Measurements from ENCODE around the gene CYTH1.

Gene CYTH1

DNA sequence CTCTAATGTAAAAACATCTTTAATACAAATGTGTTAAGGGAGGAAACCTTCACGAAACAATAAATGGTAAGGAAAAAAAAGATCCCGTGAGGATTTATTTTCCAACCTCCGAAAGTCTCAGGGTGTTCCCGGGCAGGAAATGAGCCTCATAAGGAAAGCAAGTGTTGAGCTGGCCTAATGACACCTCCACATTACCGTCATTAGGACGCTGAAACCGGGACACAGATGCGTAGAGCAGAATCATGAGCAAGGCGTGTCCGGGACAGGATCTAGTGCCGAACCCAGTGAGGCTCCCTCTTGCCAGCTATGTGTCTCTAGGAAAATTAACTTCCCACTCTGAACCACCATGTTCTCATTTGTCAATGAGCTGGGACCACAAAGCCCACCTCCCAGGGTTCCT lies 22.7 kb upstream of the CYTH1 start:
- no peak for DNase-seq (ENCODE audit: low spot score)

DNA sequence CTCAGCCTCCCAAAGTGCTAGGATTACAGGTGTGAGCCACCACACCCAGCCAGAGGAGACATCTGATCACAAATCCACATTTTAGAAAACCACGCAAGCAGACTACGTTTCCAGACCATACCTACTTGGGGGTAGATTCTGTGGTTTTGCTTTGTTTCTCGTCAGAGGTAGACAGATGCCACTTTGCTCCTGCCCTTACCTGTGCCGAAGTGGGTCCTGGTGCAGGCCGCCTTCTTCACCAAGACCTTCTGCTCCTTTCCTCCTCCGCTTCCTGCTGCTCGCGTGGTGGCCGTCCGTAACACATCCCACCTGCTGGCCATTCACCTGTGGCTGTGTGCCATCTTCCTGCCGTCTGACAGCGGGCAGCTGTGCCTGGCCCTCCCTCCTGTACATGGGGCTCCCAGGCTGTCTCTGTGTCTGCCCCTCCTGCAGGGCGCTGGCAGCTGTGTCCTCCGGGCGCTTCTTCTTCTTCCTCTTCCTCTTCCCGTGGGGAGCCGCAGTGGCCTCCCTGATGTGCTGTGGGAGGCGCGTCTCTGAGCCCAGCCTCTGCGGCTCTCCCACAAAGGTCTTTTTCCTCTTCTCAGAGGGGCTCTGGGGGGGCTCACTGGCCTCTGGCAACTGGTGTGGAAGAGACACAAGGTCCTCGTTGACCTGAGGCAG lies 21.2 kb upstream of the CYTH1 start:
- DNase-seq (ENCODE audit: low spot score), result no peak

DNA sequence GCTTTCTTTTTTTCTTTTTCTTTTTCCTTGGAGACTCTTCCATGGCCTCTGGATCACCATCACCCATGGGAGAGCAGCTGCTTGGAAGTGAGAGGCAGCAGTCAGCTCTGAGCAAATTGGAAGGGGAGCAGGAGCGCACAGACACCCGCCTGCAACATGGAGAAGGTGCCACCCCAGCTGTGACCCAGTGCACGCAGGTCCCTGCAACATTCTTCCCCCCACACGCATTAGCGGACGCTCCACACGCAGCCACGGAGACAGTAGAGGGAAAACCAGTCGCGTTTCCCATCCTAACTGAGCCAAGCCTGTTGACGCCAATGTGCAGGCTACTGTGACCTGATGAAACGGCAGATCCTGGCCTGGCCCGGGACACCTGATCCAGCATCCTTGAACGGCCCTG lies 20.4 kb upstream of the CYTH1 start:
- DNase-seq (ENCODE audit: low spot score), result no peak

DNA sequence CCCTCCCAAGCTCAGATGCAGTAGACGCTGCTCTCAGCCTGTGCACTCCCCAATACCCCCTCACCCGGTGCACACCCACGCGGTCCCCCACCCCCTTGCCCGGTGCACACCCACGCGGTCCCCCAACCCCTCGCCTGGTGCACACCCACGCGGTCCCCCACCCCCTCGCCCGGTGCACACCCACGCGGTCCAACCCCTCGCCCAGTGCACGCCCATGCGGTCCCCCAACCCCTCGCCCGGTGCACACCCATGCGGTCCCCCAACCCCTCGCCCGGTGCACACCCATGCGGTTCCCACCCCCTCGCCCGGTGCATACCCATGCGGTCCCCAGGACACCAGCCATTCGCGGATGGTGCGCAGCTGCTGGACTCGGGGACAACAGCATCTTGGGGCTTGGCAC lies 19.9 kb upstream of the CYTH1 start:
- DNase-seq (ENCODE audit: low spot score), result no peak

DNA sequence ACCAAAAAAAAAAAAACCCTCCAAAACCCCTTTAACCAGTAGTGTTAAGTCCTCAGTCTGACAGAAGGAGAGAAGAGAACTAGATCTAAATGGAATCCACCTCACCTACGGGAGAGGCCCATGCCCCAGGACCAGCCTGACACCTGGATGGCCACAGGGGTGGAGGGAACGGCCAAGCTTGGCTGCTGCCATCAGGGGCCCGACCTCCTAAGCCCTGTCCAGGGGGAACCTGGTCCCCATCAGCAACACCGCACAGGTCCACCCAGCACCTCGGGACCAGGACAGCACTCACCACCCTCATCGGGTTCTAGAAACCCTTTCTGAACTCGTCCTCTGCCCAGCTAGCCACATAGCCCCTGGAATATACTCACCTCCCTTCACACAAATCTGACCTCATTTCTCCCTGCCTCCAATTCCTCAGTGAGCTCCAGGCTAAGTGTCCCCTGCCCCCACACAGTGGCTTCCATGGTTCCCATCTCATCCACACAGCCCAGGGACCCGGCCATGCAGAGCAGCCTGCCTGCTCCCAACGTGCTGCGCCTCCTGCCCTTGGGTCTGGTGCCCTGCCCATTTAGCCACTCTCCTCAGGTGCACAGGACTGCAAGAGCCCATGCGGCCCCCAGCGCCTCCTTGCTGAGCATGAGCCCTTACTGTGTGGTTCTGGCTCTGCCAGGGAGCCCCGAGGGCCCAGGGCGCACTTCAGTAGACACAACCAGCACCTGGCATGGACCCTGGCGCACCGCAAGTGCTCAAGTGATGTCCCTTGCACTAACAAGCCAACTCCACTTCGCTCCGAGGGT lies 18.3 kb upstream of the CYTH1 start:
- no peak for DNase-seq (ENCODE audit: low spot score)

DNA sequence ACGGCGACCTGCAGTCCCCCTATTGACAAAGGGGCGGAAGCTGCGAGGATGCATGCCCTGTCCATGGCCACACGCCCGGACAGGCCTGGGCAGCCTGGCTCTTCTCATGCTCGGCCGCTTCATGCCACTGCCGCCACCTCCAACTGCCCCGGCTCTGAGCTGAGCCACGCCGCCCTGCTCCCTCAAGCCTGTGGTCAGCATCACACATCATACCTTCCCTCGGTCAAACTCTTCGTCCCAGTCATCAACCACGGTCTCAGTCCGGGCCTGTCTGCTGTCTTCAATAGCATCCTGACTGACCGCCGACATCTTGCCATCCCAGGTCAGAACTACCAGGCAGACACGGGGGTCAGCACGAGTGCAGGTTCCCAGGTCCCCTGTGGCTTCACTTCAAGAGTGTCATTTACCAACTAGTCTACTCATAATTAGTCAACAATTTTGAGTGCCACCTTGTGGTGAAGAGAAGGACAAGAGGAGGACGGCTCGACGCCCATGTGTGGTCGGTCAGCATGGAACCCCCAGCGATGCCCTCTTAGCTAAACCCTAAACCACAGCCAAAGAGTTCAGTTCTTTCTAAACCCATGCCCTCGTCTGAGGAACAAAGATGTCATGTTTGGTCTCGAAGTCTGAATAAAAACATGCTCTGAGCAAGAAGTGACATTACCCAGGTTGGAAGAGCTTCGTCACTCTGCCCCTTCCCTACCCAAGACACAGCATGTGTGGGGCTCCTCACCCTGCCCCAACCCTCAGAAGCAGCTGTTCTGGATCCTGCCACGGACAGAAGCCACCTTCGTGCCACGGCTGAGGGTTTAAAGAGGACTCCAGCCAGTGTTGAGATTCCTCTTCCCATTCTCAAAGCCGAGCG lies 16.9 kb upstream of the CYTH1 start:
- DNase-seq (ENCODE audit: low spot score), result no peak

DNA sequence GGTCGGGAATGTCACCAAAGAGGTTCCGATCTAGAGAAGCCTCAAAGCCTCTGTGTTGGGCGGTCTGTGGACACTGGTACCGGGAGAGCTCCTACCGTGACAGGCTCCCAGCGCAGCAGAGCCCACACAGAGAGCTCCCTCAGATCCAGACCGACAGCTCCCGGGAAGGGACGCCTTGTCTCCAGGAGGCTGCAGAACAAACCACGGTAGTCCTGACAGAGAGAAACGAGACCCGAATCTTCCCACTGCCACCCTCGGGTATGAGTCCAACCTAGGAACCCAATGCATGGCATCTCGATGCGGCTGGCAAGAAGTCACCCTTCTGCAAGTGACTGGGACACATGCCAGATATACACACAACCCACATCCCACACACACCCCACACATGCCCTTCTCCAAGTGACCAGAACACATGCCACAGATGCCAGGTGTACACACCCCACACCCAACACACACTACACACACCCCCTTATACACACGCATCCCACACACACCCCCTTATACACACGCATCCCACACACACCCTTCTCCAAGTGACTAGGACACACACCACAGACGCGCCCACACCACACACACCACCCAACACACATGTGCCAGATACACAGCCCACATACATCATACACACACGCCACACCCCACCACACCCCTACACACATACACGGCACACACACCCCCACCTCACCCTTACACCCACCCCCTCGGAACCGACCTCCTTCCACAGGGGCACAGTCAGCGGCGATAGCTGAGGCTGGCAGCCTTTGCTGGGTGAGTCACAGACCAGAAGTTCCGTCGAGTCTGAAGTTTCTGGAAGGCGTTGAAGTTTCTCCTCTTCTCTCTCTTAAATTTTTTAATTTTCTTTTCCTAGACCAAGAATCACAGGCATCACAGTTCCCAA lies 15.9 kb upstream of the CYTH1 start:
- DNase-seq (ENCODE audit: low spot score), result no peak

DNA sequence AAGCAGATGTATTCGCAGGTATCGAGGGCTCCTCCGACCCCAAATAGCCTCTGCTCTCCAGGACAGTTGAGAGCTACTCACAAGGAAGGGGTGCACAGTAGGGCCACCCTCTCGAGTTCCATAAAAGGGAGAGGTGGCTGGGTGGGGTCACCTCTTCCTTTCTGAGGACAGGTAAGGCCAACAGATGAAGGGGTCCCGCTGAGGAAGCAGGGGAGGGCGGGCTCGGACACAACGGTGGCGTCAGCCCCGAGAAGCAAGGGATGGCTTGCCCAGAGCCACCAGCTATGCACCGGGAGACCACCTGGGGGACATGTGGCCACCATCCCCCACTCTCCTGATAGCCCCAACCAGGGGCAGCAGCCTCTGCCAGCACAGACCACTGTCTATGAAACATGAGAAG lies 15.1 kb upstream of the CYTH1 start:
- no peak for DNase-seq (ENCODE audit: low spot score)

DNA sequence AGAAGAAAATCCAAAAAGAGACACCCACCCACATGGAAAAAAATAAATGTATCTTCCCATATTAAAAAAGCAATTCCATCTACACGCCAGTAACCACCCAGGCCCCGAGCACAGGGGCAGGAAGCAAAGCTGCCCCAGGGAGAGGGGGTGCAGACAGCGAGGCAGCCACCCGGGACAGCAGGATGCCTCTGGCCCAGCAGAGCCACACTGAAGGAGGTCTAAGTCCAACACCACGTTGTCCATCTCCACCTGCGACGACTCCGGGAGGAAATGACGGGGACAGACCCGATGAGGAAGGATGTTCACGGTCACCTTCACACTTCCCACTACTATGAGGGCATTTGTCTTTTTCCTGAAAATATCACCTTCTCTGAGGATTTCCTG lies 14.4 kb upstream of the CYTH1 start:
- DNase-seq (ENCODE audit: low spot score), result no peak

DNA sequence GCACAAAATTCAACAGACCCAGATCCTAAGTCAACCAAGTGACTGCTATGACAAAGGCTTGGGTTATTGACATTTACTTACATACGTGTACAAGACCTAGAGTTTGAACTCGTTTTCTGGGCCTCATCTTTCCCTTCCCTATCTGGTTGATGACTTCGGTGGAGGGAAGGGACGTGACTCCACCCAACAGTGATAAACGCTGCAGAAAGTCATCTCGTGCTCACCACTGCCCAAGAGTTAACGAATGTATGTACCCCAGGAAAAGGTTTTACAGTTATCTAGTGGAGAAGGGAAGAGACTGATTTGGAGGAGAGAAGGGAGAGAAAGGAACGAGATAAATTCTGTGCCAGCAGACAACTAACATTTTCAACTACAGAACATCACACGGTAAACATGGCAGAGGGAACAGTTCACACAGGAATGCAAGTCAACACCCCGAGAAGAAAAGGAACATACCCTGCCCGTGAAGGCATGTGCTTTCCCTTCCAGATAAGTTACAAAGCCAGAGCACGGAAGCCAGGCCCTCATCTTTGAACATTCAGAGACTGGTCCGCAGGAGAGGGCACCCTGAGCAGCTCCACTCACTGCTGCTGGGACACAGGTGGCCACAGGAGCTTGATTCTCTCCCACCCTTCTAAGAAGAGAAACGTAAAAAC lies 13.9 kb upstream of the CYTH1 start:
- DNase-seq (ENCODE audit: low spot score), result no peak

DNA sequence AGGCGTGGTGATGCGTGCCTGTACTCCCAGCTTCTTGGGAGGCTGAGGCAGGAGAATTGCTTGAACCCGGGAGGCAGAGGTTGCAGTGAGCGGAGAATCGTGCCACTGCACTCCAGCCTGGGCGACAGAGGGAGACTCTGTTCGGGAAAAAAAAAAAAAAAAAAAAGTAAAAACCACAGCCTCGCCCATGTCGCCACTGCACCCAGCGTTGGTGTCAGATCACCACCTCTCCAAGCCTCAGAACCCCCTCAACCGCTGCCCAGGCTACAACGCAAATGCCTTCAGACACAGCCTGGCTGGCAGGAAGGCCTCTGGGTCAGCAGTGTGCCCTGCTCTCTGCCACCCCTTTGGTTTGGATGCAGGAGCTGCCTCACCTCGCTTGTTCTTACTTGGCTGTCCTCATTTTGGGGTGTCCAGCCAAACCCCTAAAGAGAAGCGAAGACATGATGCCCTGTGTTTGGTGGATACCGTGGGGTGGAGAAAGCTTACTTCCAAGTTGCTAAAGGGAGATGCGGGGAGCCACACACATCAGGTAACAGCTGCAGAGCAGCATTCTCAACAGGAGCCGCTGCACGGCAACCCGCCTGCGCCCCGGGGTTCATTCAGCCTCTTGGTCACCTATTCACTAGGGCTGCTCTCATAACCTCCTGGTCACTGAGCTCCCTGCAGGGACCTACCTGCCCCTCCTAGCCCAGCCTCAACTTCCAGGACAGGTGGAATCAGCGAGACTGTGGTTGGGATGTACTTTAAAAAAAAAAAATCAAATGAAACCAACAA lies 13.0 kb upstream of the CYTH1 start:
- DNase-seq (ENCODE audit: low spot score), result no peak

DNA sequence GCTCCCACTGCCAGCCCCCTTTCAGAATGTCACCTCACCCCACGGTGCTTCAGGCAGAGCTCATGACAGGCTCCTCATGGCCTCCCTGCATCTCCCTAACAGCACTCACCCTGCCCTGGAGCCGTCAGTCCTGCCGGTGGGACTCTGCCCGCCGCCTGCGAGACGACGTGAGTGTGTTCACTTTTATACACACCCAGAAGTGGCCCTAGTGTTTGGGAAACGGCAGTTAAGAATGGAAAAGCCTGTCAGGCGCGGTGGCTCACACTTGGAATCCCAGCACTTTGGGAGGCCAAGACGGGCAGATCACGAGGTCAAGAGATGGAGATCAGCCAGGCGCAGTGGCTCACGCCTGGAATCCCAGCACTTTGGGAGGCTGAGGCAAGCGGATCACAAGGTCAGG lies 12.3 kb upstream of the CYTH1 start:
- DNase-seq (ENCODE audit: low spot score), result no peak

DNA sequence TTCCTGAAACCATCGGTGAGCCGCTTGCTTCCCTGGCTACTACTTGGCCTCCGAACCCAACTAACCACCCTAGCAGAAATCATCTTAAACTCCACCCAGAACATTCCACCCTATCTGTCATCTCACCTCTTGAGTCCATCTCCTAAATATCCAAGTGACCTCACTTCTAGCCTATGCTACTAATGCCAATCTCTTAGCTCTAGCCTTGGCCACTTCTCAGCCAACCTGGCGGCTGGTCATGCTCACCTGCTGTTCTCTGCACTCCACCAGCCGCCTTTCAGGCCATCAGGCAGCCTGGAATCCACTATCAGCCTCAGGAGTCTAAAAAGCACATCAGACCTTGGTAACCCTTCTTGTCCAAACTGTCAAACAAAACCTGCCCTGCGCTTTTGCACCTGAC lies 11.9 kb upstream of the CYTH1 start:
- DNase-seq (ENCODE audit: low spot score), result no peak

DNA sequence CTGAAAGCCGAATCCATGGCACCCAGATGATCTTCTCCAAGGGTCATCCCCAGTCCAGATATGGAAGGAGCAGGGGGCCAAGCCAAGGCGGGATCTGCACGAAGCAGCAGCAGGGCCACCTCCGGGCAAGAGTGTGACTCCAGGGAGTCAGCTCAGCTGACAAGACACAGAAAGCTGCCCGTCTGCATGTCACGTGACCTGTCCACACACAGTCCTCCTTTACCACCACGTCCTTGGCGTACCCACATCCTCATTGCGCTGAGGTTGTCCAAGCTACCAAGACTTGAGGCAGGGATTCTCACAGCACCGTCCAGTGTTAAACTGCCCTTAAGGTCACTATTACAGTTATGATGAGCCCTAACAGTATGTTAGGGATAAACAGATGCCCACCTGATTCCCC lies 11.3 kb upstream of the CYTH1 start:
- no peak for DNase-seq (ENCODE audit: low spot score)

DNA sequence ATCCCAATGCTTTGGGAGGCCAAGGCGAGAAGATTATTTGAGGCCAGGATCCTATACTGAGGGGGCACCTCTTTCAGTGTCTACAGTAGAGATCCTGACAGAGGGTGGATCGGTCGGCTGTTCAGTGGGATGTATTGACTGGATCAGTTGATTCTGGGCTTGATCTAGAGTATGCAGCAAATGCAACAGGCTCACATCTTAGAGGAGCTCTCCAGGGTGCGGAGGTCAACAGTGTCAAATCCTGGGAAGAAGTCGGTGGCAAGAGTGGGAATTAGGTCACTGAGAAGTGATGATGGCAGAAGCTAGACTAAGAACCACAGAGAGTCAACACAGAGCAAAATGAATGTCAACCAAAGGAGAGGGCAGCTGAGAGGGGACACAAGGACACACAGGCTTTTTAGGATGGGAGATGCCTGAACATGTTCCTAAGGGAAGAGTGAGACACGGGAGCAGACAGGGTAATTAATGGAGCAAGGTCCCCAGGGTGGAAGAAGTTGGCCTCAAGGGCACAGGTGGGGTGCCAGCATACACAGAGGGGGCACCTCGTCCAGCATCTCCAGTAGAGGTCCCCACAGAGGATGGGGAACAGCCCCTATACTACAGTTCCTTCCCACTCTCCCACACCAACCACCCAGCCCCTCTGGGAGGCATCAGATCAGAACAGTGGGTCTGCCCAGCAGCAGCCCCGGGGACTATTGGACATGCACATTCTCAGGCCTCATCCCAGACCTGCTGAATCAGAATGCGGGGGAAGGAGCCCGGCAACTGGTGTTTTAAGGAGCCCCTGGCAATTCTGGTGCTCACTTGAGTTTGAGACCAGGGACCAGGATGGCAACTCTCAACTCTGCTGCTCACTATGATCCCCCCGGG lies 10.0 kb upstream of the CYTH1 start:
- DNase-seq (ENCODE audit: low spot score), result no peak

DNA sequence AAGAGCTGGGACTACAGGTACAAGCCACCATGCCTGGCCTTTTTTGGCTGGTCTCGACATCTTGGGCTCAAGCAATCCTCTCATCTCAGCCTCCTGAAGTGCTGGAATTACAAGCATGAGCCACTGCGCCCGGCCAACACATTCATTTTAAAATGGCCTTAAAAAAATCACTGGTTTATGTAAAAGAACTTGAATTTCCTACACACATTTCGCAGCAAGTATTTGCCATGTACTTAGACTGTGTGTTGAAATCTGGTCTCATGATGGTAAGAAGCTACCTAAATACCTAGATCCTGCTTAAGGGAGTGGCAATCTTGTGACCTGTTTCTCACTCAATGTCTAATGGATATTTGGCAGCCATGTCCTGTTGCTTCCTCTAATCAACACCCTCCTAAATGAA lies 8.5 kb upstream of the CYTH1 start:
- no peak for DNase-seq (ENCODE audit: low spot score)

DNA sequence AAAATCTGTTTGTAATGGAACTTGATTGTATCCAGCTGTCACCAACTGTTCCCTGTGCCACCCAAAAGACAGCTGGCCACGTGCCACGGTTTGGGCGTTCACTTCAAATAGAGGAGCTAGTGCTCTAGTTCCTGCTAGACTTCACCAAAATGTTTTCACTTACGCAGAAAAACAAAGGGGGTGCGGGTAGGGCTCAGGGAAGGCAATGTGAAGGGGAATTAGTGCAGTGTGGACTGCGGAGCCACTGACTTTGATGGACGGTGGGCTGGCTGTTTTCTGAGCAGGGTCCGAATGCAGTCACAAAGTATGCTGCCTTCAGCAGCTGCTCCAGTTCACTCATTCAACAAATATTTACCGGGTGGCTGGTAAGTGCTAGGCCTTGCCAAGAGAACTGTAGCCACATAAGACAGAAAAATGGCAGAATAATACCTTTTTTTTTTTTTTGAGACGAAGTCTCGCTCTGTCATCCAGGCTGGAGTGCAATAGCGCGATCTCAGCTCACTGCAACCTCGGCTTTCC lies 7.6 kb upstream of the CYTH1 start:
- no peak for DNase-seq (ENCODE audit: low spot score)

DNA sequence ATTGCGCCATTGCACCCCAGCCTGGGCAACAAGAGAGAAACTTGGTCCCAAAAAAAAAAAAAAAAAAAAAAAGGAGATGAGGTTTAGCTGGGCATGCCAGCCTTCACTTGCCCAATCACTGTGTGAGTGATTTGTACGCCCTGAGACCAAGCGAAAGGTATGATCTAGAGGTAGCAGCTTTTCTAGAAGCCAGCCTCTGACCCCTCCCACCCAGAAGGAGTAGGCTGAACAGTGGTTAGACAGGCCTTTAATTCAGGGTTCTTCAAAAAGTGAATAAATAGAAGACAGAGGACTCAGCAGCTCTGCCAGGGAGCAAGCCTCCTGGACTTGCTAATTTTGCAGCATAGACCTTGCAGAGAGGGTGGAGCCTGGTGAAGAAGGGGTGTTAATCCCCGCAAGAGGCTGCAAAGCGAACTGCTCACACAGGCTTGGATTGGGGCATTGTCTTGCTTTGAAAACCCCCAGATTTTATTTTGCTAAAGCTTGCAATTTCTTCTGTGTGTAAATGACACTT lies 7.1 kb upstream of the CYTH1 start:
- DNase-seq (ENCODE audit: low spot score), result no peak

DNA sequence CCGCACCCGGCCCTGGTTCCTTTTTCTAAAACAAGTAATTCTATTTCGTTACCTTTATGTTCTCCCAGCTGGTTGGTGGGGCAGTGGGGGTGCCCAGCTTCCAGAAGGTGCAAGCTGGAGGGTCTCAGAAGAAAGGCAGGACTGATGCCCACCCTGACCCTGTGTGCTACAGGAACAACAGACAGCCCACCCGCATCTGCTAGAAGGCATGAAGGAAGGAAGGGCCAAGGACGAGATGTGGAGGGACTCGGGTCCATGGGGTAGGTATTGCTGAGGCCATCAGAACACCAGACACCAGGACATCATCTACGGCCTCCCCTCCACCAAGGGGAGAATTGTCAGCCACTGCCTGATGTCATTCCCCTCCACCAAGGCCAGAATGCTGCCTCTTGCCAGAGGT lies 6.4 kb upstream of the CYTH1 start:
- no peak for DNase-seq (ENCODE audit: low spot score)

All from LoVo (cell line).